Breast epithelium (tissue), 3 donors: Measurements from ENCODE around the gene TUBA3E.
"Not testable (repeated sequence)": the region's sequence is repeated elsewhere in the genome, so short reads cannot be mapped to it uniquely, and the experiment has no call there.

Experiments
- POLR2A ChIP-seq: fragments of 450-650 bp; IDR thresholded peaks from one replicate; pipeline ENCODE4 v1.6.1; 2016; ENCODE audit warnings: antibody characterized with exemption, mild to moderate bottlenecking, moderate library complexity
- TF ChIP-seq, protein P1 (sequence below), 3 donors: fragments of 450-650 bp; IDR thresholded peaks; one replicate each; pipeline ENCODE4 v1.5.1; 2016 to 2017; ENCODE audit warnings: antibody characterized with exemption in 3 of 3, mild to moderate bottlenecking in 3 of 3, moderate library complexity in 3 of 3

DNA sequence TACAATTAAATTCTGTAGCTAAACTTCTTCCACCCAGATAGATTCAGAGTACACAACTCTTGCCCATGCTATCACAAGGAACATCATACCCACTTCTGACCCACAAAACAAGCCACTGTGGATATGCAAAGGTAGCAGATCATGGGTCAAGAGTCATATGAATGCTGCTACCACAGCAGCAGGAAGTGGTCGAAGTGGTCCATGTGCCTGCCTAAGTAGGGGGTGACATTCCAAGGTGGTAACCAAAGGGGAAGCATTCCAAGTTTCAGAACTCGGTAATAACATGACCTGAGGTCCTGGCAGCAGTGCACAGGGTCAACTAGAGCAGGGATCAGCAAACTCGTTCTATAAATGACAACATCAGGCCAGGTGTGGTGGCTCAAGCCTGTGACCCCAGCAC lies 5.8 kb downstream of the TUBA3E start:
- not testable (repeated sequence) for TF ChIP-seq POLR2A
- TF ChIP-seq, protein P1, sequence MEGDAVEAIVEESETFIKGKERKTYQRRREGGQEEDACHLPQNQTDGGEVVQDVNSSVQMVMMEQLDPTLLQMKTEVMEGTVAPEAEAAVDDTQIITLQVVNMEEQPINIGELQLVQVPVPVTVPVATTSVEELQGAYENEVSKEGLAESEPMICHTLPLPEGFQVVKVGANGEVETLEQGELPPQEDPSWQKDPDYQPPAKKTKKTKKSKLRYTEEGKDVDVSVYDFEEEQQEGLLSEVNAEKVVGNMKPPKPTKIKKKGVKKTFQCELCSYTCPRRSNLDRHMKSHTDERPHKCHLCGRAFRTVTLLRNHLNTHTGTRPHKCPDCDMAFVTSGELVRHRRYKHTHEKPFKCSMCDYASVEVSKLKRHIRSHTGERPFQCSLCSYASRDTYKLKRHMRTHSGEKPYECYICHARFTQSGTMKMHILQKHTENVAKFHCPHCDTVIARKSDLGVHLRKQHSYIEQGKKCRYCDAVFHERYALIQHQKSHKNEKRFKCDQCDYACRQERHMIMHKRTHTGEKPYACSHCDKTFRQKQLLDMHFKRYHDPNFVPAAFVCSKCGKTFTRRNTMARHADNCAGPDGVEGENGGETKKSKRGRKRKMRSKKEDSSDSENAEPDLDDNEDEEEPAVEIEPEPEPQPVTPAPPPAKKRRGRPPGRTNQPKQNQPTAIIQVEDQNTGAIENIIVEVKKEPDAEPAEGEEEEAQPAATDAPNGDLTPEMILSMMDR (IDR thresholded peaks at IDR 0.05), result not testable (repeated sequence)
